Globus pallidus (tissue), 1 donor: ENCODE measurements around the gene FOXO1.
"Not testable (repeated sequence)": the region's sequence is repeated elsewhere in the genome, so short reads cannot be mapped to it uniquely, and the experiment has no call there.

Source experiments
- DNase-seq: peaks from one replicate; pipeline ENCODE4 v3.0.0-alpha.2; 2015; ENCODE audit warnings: low spot score

FOXO1 gene

GRCh38 chr13:40665126-40666044, 1.1 kb downstream of the FOXO1 start:
- no peak for DNase-seq

GRCh38 chr13:40664350-40665125, 1.9 kb downstream of the FOXO1 start:
- DNase-seq = peak; percentile 66

GRCh38 chr13:40664100-40664349, 2.4 kb downstream of the FOXO1 start:
- DNase-seq = not testable (repeated sequence)

GRCh38 chr13:40662866-40663265, 3.6 kb downstream of the FOXO1 start:
- no peak for DNase-seq

- DNase-seq = no peak
These were observed 4.4 kb downstream of the FOXO1 start for GRCh38 chr13:40661875-40662665.

- no peak for DNase-seq
These were observed 5.7 kb downstream of the FOXO1 start for GRCh38 chr13:40660692-40661091.

- DNase-seq = no peak
These were observed 6.2 kb downstream of the FOXO1 start for GRCh38 chr13:40660141-40660664.

GRCh38 chr13:40657951-40658350, 8.5 kb downstream of the FOXO1 start:
- no peak for DNase-seq

- DNase-seq = no peak
These were observed 9.1 kb downstream of the FOXO1 start for GRCh38 chr13:40657307-40657706.

GRCh38 chr13:40656358-40656757, 10.1 kb downstream of the FOXO1 start:
- DNase-seq = no peak

GRCh38 chr13:40653527-40654318, 12.7 kb downstream of the FOXO1 start:
- DNase-seq = no peak

GRCh38 chr13:40652588-40652940, 13.9 kb downstream of the FOXO1 start:
- no peak for DNase-seq

- no peak for DNase-seq
These were observed 14.4 kb downstream of the FOXO1 start for GRCh38 chr13:40651866-40652587.

GRCh38 chr13:40648841-40649240, 17.6 kb downstream of the FOXO1 start:
- no peak for DNase-seq

- DNase-seq = no peak
These were observed 18.4 kb downstream of the FOXO1 start for GRCh38 chr13:40648040-40648439.

GRCh38 chr13:40644838-40645604, 21.4 kb downstream of the FOXO1 start:
- peak; percentile 60 for DNase-seq

- DNase-seq = no peak
These were observed 25.5 kb downstream of the FOXO1 start for GRCh38 chr13:40640845-40641458.

GRCh38 chr13:40640202-40640601, 26.2 kb downstream of the FOXO1 start:
- DNase-seq = no peak

- no peak for DNase-seq
These were observed 27.2 kb downstream of the FOXO1 start for GRCh38 chr13:40639221-40639681.

GRCh38 chr13:40637643-40638042, 28.8 kb downstream of the FOXO1 start:
- DNase-seq = no peak
